GM13977 (cell line): Measurements from ENCODE around the gene TRIM75.
A peak's percentile ranks its signal among the peaks of the same experiment; 100 is the strongest.
"Not testable (repeated sequence)": the region's sequence is repeated elsewhere in the genome, so short reads cannot be mapped to it uniquely, and the experiment has no call there.

Source experiments
- DNase-seq: peaks from one replicate; pipeline ENCODE4 v3.0.0; 2012; ENCODE audit warnings: low spot score
- in situ Hi-C: fragments of 300-500 bp; cut with MboI; formaldehyde crosslinking; loops from one replicate; pipeline ENCODE4 v1.12.0; 2022; ENCODE audit warnings: low sequenced_read_pairs, low pct_unique_long_range_greater_than_20kb, mixed read lengths, inconsistent platforms; ENCODE audit not compliant: unreplicated experiment
- TF ChIP-seq, protein P1 (sequence below): IDR thresholded peaks from 2 replicates; pipeline ENCODE4 v1.5.1; 2012; ENCODE audit warnings: mild to moderate bottlenecking, control low read depth; ENCODE audit not compliant: insufficient read depth; ENCODE audit errors: extremely low read depth, missing control alignments

TRIM75 gene

DNA sequence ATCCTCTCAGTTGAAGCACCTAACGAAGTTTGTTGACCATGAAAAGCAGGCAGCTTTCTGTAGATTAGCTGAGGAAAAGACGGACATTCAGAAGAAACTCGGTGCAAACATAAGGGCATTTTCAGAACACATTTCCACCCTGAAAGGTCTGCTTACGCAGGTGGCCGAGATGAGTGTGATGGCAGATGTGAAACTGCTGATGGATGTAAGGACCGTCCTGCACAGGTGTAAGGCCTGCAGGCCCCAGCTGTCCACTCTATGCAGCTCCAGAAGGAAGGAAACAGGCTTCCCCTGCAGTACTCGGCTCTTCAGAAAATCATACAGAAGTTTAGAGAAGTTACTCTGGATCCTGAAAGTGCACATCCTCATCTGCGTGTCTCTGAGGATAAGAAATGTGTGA lies 42.7 kb upstream of the TRIM75 start:
- TF ChIP-seq, protein P1, sequence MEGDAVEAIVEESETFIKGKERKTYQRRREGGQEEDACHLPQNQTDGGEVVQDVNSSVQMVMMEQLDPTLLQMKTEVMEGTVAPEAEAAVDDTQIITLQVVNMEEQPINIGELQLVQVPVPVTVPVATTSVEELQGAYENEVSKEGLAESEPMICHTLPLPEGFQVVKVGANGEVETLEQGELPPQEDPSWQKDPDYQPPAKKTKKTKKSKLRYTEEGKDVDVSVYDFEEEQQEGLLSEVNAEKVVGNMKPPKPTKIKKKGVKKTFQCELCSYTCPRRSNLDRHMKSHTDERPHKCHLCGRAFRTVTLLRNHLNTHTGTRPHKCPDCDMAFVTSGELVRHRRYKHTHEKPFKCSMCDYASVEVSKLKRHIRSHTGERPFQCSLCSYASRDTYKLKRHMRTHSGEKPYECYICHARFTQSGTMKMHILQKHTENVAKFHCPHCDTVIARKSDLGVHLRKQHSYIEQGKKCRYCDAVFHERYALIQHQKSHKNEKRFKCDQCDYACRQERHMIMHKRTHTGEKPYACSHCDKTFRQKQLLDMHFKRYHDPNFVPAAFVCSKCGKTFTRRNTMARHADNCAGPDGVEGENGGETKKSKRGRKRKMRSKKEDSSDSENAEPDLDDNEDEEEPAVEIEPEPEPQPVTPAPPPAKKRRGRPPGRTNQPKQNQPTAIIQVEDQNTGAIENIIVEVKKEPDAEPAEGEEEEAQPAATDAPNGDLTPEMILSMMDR: no peak
- in situ Hi-C loops: no loop called here

DNA sequence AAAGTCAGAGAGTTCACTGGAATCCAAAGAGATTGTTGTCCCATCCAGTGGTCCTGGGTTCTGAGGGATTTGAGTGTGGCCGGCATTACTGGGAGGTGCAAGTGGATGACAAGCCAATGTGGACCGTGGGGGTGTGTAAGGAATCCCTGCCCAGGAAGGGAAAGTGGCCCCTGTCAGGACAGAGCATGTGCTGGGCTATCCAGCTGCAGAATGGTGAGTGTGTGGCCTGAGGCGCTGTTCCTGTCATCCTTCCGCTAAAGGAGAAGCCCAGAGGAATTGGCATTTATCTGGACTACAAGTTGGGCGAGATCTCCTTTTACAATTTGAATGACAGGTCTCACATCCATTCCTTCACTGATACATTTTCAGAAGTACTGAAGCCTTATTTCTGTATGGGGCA lies 42.3 kb upstream of the TRIM75 start:
- in situ Hi-C loops: no loop called here
- TF ChIP-seq, protein P1: no peak
- no peak for DNase-seq

More for the DNA sequence above, 42.7 kb upstream of the TRIM75 start:
- no peak for DNase-seq

DNA sequence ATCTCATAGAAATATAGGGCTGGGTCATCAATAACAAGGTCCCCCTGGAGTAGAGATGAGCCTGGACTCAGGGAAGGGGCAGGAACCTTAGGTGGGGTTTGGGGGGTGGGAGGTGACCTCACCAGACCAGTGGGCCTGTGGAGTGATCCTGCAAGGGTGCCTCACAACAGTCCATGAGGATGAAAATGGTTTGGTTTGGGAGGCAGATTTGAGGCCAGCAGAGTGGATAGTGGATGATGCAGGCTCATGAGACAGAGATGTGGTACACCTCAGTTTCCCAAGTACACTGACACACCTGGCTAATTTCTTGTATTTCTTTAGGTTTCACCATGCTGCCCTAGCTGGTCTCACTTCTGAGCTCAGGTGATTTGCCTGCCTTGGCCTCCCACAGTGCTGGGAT lies 40.0 kb upstream of the TRIM75 start:
- TF ChIP-seq, protein P1: no peak
- DNase-seq: no peak
- in situ Hi-C loops: no loop called here

DNA sequence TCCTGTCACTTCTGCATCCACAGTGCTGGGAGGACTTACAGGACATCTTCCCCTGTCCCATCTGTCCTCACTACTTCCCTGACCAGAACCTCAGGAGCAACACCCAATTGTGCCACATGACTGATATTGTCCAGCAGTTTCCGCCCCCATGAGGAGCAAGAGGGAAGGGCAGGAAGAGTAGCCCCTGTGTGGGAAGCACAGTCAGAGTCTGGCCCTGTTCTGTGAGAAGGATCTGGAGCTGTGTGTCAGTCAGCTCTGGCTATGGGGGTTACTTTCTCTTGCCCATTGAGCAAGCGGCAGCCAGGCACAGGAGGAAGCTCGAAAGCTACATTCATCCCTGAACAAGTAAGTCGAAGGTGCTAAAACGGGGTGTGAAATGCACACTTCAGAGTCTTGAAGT lies 36.7 kb upstream of the TRIM75 start:
- DNase-seq: no peak
- in situ Hi-C loops: no loop called here
- TF ChIP-seq, protein P1: peak; percentile 22

DNA sequence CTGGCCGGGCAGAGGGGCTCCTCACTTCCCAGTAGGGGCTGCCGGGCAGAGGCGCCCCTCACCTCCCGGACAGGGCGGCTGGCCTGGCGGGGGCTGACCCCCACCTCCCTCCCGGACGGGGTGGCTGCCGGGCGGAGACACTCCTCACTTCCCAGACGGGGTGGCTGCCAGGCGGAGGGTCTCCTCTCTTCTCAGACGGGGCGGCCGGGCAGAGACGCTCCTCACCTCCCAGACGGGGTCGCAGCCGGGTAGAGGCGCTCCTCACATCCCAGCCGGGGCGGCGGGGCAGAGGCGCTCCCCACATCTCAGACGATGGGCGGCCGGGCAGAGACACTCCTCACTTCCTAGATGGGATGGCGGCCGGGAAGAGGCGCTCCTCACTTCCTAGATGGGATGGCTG lies 33.7 kb upstream of the TRIM75 start:
- in situ Hi-C loops: not testable (repeated sequence)

DNA sequence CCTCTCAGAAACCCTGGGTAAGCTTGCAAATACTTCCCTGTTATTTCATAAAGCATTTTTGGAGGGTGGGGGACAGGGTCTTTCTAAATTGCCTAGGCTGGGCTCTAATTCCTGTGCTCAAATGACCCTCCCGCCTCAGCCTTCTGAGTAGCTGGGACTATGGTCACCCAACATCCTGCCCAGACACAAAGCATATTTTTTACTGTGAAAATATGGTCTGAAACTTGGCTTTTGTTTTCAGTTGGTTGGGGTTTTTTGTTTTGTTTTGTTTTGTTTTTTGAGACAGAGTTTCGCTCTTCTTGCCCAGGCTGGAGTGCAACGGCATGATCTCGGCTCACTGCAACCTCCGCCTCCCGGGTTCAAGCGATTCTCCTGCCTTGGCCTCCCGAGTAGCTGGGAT lies 27.9 kb upstream of the TRIM75 start:
- DNase-seq, in situ Hi-C loops: not testable (repeated sequence)

More for the DNA sequence above, 33.7 kb upstream of the TRIM75 start:
- not testable (repeated sequence) for DNase-seq

DNA sequence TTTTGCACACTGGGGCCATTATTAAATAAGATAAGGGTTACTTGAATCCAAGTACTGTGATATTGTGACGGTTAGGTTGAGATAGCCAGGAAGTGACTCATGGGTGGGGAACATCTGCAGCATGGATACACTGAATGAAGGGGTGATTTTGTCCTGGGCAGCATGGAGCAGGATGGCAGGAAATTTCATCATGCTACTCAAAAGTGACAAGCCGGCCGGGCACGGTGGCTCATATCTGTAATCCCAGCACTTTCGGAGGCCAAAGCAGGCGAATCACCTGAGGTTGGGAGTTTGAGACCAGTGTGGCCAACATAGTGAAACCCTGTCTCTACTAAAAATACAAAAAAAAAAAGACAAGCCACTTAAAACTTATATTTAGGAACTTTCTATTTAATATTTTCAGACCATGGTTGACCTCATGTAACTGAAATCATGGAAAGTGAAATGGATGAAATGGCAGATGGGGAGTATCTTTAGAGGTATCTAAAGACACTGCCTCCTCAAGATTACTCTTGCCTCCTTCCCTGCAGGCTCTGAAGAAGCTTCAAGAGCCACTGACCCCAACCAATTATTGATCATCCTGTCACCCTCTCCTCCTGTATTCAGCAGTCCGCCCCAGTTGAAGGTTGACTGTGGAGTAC lies 25.8 kb upstream of the TRIM75 start:
- DNase-seq: no peak
- in situ Hi-C loops: no loop called here
- TF ChIP-seq, protein P1: no peak
